A673 (cell line): ENCODE data around the gene TMIGD3.

Experiments
- CTCF ChIP-seq: fragments of 300-800, 200-600 bp; sonication (generic); conservative IDR thresholded peaks from 2 replicates; pipeline ENCODE4 v1.5.1; 2017; ENCODE audit warnings: low read depth, mild to moderate bottlenecking, antibody characterized with exemption, low read length, moderate library complexity, mixed read lengths
- EZH2 ChIP-seq: fragments of 200-600 bp; sonication (generic); IDR thresholded peaks from 2 replicates; pipeline ENCODE4 v1.6.1; 2017; ENCODE audit warnings: borderline replicate concordance, low read depth, mild to moderate bottlenecking, mixed read lengths, antibody characterized with exemption, low read length; ENCODE audit not compliant: poor library complexity, severe bottlenecking

- TF ChIP-seq CTCF (no peak), EZH2 (no peak)
These were observed 50.9 kb downstream of the TMIGD3 start for GRCh38 chr1:111452581-111452980.
